CMK (cell line): ENCODE results near the gene DNAJB14.
A peak's percentile ranks its signal among the peaks of the same experiment; 100 is the strongest.

Experiments
- DNase-seq: peaks from one replicate; pipeline ENCODE4 v3.0.0-alpha.2; 2010; ENCODE audit warnings: low read depth

DNAJB14 gene

GRCh38 chr4:99943904-99944437 is 2.4 kb downstream of the DNAJB14 start:
- DNase-seq: no peak

DNA sequence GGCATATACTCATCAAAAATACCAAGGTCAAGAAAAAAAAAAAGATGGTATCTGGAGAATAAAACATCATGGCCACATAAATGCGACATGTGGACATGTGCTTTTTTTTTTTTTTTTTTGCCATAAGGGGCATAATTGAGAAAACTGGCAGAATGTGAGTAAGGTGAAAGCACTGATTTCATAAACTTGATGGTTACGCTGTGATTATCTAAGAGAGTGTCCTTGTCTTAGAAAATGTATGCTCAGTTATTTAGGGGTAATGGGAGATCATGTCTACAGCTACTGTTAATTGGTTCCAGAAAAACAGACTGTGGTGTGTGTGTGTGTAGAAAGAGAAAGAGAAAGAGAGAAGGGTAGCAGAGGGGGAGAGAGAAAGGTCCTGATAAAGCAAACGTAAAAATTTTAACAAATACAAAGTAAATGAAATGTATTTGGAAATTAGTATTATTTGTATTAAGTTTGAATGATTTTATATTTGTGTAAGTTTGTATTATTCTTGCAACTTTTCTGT is 8.1 kb downstream of the DNAJB14 start:
- no peak for DNase-seq

- DNase-seq: no peak
These were observed 11.5 kb downstream of the DNAJB14 start for GRCh38 chr4:99934891-99935290.

DNA sequence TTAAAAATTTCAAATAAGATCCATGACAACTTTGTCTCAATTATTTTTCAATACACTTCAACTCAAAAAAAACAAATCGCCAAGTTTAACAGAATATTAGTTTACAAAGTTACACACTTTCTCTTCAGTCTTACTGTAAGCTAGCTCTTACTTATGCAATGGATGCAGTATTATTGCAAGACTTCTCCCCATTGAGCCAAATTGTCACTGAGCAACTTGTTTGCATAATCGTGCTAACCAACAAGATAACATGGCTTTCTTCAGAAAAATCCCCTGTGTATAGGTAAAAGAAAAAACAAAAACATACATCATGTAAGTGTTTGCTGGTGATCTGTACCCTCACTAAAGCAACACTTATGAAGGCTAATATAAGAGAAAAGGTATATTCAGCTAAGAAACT is 18.9 kb downstream of the DNAJB14 start:
- DNase-seq: no peak

- DNase-seq: no peak
These were observed 25.2 kb downstream of the DNAJB14 start for GRCh38 chr4:99921174-99921573.

DNA sequence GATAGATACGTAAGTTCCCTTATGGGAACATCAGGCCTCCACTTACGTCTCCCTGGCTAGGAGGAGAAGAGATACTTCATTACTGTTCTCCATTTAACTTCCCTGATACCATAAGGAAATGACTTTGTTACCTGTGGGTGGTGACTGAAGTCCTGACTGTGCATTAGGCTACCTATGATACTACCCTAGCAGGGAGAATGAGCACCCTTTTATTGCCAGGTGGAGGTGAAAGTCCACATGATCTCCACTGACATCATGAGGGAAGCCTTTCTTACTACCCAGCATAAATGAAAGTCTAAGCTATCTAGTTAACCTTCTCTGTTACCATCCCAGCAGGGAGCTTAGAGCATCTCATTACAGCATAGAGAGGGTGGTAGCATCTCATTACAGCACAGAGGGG is 27.8 kb downstream of the DNAJB14 start:
- DNase-seq: no peak

GRCh38 chr4:99917575-99917974 is 28.8 kb downstream of the DNAJB14 start:
- no peak for DNase-seq

GRCh38 chr4:99915449-99915848 is 31.0 kb downstream of the DNAJB14 start:
- DNase-seq: no peak

DNA sequence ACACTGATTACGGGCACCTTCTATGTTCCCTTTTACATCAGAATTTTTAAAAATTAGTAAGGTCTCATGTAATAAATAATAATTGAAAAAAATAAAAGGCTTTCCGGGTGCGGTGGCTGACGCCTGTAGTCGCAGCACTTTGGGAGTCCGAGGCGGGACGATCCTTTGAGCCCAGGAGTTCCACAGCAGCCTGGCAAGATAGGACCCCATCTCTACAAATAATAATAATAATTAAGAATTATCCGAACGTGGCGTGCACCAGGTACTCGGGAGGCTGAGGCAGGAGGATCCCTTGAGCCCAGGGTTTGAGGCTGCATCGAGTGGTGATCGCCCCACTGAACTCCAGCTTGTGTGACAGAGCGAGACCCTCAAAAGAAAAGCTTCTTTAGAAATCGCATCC is 51.4 kb downstream of the DNAJB14 start:
- DNase-seq: no peak

GRCh38 chr4:99894161-99894997 is 52.0 kb downstream of the DNAJB14 start, which contains the start of gene LAMTOR3:
Gene LAMTOR3 (minus strand): TSS chr4:99894427. CDS start chr4:99893963, 464 bp downstream.
- peak; percentile 77 for DNase-seq

DNA sequence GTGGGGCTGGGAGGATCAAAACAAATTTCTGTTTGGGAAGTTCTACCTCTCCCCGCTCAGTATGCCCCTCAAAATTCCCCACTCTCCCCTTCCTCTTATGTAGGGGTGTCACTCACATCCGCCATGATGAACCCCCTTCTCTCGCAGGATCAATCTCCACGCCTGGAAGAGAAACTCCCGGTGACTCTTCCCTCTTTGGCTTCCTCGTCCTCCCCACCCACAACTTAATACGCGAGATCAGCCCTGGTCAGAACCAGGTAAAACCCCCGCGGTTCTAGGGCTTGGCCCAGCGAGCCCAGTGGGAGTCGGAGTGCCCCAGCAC is 52.6 kb downstream of the DNAJB14 start:
- DNase-seq: no peak

- DNase-seq: no peak
These were observed 53.4 kb downstream of the DNAJB14 start for GRCh38 chr4:99893029-99893428.

- DNase-seq: no peak
These were observed 55.1 kb downstream of the DNAJB14 start for GRCh38 chr4:99891351-99891750.

- no peak for DNase-seq
These were observed 58.6 kb downstream of the DNAJB14 start for GRCh38 chr4:99887837-99888236.

DNA sequence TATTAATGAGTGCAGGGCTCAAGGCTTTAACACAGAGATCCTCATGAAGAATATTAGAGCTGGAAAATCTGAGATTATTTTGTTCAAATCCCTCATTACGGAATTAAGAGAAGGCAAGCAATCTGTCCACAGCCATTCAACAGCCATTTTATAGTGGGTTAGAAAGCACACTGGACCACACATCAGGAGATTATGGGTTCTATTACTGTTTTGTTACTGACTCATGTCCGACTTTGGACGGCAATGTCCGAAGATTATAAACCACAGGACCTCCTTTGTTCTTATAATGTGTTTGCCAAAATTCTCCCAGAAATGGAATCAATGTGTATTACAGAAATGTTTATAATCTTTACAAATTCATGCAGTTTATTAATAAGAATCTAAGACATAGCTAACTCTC is 60.3 kb downstream of the DNAJB14 start:
- DNase-seq: no peak

DNA sequence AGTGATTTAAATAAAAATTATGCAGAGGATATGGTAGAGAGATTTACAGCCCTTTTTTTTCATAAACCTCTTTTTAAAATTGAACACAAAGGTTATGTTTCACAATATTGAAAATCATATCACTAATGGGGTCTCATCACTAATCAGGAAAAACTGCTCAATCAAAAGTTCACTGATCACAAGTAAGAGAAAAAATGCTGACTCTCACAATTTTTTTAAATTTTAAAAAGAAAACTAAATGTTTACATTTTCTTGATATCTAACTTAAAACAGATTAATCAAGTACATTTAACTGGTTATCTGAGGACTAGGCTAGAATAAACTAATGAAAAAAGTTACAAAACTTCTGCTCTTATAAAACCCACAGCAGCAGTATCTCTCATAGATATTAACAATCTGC is 60.7 kb downstream of the DNAJB14 start:
- no peak for DNase-seq

- DNase-seq: no peak
These were observed 61.3 kb downstream of the DNAJB14 start for GRCh38 chr4:99885063-99885664.

DNA sequence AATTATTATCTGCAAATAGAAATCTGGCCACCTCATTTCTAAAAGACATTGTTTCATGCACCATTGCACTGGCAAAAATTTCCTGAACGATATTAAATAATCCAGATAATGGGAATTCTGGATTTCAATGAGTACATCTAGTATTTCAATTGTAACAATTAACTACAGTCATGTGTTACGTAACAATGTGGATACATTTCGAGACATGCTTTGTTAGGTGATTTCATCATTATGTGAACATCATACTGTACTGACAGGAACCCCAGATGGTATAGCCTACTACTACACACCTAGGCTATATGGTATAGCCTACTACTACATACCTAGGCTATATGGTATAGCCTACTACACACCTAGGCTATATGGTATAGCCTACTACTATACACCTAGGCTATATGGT is 67.0 kb downstream of the DNAJB14 start:
- no peak for DNase-seq

DNA sequence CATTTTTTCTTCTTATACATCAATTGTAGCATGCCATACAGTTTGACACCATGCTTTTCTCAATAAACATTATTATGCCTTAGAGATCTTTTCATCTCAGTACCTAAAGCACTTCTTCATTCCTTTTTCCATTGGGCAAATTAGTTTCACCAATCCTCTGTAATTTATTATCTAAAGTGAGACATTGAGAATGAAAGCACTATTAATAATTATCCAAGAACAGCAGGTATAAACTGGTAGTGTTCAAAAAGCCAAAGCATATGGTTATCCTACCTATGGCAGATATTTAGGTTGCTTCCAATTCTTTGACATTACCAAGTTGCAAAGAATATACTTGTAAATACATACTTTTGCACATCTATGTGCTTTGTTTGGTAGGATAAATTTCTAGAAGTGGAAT is 67.8 kb downstream of the DNAJB14 start:
- no peak for DNase-seq

- DNase-seq: no peak
These were observed 69.5 kb downstream of the DNAJB14 start for GRCh38 chr4:99876946-99877345.

GRCh38 chr4:99875071-99875470 is 71.3 kb downstream of the DNAJB14 start:
- DNase-seq: no peak

DNA sequence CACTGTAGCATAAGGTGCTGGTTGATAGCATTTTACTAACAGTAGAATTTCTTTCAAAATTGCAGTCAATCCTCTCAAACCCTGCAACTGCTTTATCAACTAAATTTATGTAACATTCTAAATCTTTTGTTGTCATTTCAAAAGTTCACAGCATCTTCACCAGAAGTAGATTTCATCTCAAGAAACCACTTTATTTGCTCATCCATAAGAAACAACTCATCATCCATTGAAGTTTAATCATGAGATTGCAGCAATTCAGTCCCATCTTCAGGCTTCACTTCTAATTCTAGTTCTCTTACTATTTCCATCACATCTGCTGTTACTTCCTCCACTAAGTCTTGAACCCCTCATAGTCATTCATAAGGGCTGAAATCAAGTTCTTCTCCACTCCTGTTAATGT is 73.8 kb downstream of the DNAJB14 start:
- no peak for DNase-seq

- DNase-seq: no peak
These were observed 78.3 kb downstream of the DNAJB14 start for GRCh38 chr4:99868126-99868596.
